ENCODE measurements around the gene ADGRD2.

ADGRD2 gene

GRCh38 chr9:124457079-124457886 is 7.0 kb downstream of the ADGRD2 start:
- no peak for DNase-seq

- no peak for DNase-seq
Observed at GRCh38 chr9:124457887-124458431, 7.7 kb downstream of the ADGRD2 start.

- DNase-seq = no peak
Observed at GRCh38 chr9:124458441-124458840, 8.2 kb downstream of the ADGRD2 start.

- no peak for DNase-seq
Observed at GRCh38 chr9:124462739-124463138, 12.5 kb downstream of the ADGRD2 start.

- no peak for DNase-seq
Observed at GRCh38 chr9:124465736-124466135, 15.5 kb downstream of the ADGRD2 start.

- no peak for DNase-seq
Observed at GRCh38 chr9:124467410-124468060, 17.3 kb downstream of the ADGRD2 start.

GRCh38 chr9:124468061-124468740 is 17.9 kb downstream of the ADGRD2 start:
- no peak for DNase-seq

- DNase-seq = no peak
Observed at GRCh38 chr9:124469011-124469832, 19.0 kb downstream of the ADGRD2 start.

GRCh38 chr9:124470306-124470705 is 20.1 kb downstream of the ADGRD2 start:
- DNase-seq = no peak

- DNase-seq = no peak
Observed at GRCh38 chr9:124470726-124471125, 20.5 kb downstream of the ADGRD2 start.

GRCh38 chr9:124471761-124472160 is 21.5 kb downstream of the ADGRD2 start:
- no peak for DNase-seq

GRCh38 chr9:124472770-124473169 is 22.5 kb downstream of the ADGRD2 start:
- no peak for DNase-seq

- no peak for DNase-seq
Observed at GRCh38 chr9:124473310-124473709, 23.1 kb downstream of the ADGRD2 start.

GRCh38 chr9:124474151-124474550 is 23.9 kb downstream of the ADGRD2 start:
- no peak for DNase-seq

- DNase-seq = no peak
Observed at GRCh38 chr9:124475158-124475867, 25.1 kb downstream of the ADGRD2 start.

- DNase-seq = peak; percentile 33 to 64 (median 40)
Observed at GRCh38 chr9:124475868-124476690, 25.8 kb downstream of the ADGRD2 start.

- DNase-seq = peak; percentile 21 to 37 (median 28)
Observed at GRCh38 chr9:124477211-124477647, 27.0 kb downstream of the ADGRD2 start.

GRCh38 chr9:124477648-124478285 is 27.5 kb downstream of the ADGRD2 start:
- DNase-seq = no peak

GRCh38 chr9:124478354-124478753 is 28.1 kb downstream of the ADGRD2 start:
- DNase-seq = no peak

GRCh38 chr9:124479371-124479770 is 29.1 kb downstream of the ADGRD2 start:
- no peak for DNase-seq

Data from suppressor macrophage treated with lipopolysaccharide for 1 hour (primary cell).